DMS53 treated with DMSO at 0.1 percent for 48 hours (cell line): ENCODE data around the gene LY86.

ENCODE experiments used
- DNase-seq: peaks from one replicate; lab custom pipeline; 2025; ENCODE audit not compliant: unreplicated experiment; lab: John Stamatoyannopoulos, UW

Gene LY86

GRCh38 chr6:6700407-6701270 is 112.1 kb downstream of the LY86 start:
- DNase-seq, result no peak

GRCh38 chr6:6701864-6702263 is 113.3 kb downstream of the LY86 start:
- no peak for DNase-seq

- DNase-seq, result no peak
Measured at GRCh38 chr6:6703699-6704098, 115.2 kb downstream of the LY86 start.
